HepG2 (cell line): ENCODE measurements around the gene TNC. TPM values are rescaled to one million over a fixed set of nuclear protein-coding genes. Genes with fewer than 3 reads are reported as not detected.

Experiments
- ATAC-seq: fragments of 200-7000 bp; cut with Tn5 transposase; 3 replicates; pipeline ENCODE4 v1.9.1; 2020; ENCODE audit warnings: mild to moderate bottlenecking, moderate library complexity
- BruUV-seq: library from RNA; stranded (reverse); fragments of 400-500 nt; replicated peaks from 2 replicates; lab custom pipeline; 2021; lab: Mats Ljungman, UMichigan
- CTCF ChIA-PET: fragments of 300-600 bp; formaldehyde crosslinking; extraction: SDS; loops from one replicate; lab custom pipeline; 2021; ENCODE audit warnings: low total read pairs, inconsistent platforms, low intra/inter-chr PET ratio; lab: Yijun Ruan, JAX
- POLR2A ChIA-PET: fragments of 350-600 bp; sonication (Branson Sonifier 250); formaldehyde crosslinking; loops from one replicate; lab custom pipeline; 2020; ENCODE audit warnings: antibody characterized with exemption, inconsistent platforms; lab: Yijun Ruan, JAX
- DNase-seq: peaks from one replicate; pipeline ENCODE4 v3.0.0-alpha.2; 2015; ENCODE audit warnings: low spot score
- FAIRE-seq: peaks from 3 replicates; lab custom pipeline; 2011; peaks lifted over from hg19 to GRCh38; lab: Jason Lieb, UNC
- H2AFZ ChIP-seq: one replicate; pipeline ENCODE4 v1.6.1; 2011; ENCODE audit warnings: low read length, inconsistent platforms
- H3K27ac ChIP-seq: fragments of 300-600 bp; 3 replicates; pipeline ENCODE4 v1.8.0; 2011; ENCODE audit warnings: mixed run types, mild to moderate bottlenecking, mixed read lengths, low read length, inconsistent platforms; ENCODE audit not compliant: insufficient read depth; ENCODE audit errors: extremely low read length
- H3K27me3 ChIP-seq, 2 experiments: fragments of 200-600 bp in 1 of 2; 2 replicates in 1 of 2; 3 replicates in 1 of 2; pipeline versions ENCODE4 v1.6.0 to v1.8.0; 2011; ENCODE audit warnings: low read length in 2 of 2, mild to moderate bottlenecking in 2 of 2, moderate library complexity in 2 of 2, inconsistent platforms in 1 of 2; ENCODE audit not compliant: insufficient read depth in 2 of 2, control insufficient read depth in 1 of 2
- H3K36me3 ChIP-seq, 2 experiments: fragments of 200-600 bp in 1 of 2; replicated peaks in 1 of 2; 2 replicates in 1 of 2; 3 replicates in 1 of 2; pipeline versions ENCODE4 v1.5.1 to v1.8.0; 2011; ENCODE audit warnings: low read length in 2 of 2, inconsistent platforms in 1 of 2; ENCODE audit not compliant: insufficient read depth in 2 of 2, control insufficient read depth in 1 of 2
- H3K4me1 ChIP-seq: 2 replicates; pipeline ENCODE4 v1.5.1; 2012; ENCODE audit warnings: low read length, inconsistent platforms; ENCODE audit not compliant: insufficient read depth
- H3K4me2 ChIP-seq: 2 replicates; pipeline ENCODE4 v1.6.0; 2011; ENCODE audit warnings: low read depth, low read length, inconsistent platforms
- H3K4me3 ChIP-seq, 3 experiments: fragments of 200-600 bp in 1 of 3; sonication (generic), shearing (Covaris generic) in 1 of 3; replicated peaks in 1 of 3; 2 replicates each; pipeline ENCODE4 v1.5.1; 2011 to 2016; ENCODE audit warnings: low read length in 3 of 3, inconsistent platforms in 2 of 3, low read depth in 2 of 3, mild to moderate bottlenecking in 2 of 3, control low read depth in 1 of 3, mixed read lengths in 1 of 3; ENCODE audit not compliant: insufficient read depth in 1 of 3
- H3K79me2 ChIP-seq: one replicate; pipeline ENCODE4 v1.6.1; 2011; ENCODE audit warnings: low read length, inconsistent platforms; ENCODE audit not compliant: insufficient read depth
- H3K9ac ChIP-seq: 2 replicates; pipeline ENCODE4 v1.6.0; 2011; ENCODE audit warnings: mild to moderate bottlenecking, low read depth, low read length, inconsistent platforms; ENCODE audit not compliant: insufficient read depth
- H3K9me3 ChIP-seq: 2 replicates; pipeline ENCODE4 v1.5.1; 2012; ENCODE audit warnings: mild to moderate bottlenecking, low read length
- H4K20me1 ChIP-seq: 2 replicates; pipeline ENCODE4 v1.6.0; 2011; ENCODE audit warnings: inconsistent platforms, mild to moderate bottlenecking, low read length, moderate library complexity; ENCODE audit not compliant: insufficient read depth
- ATF2 ChIP-seq: sonication (generic); formaldehyde crosslinking; IDR thresholded peaks from 2 replicates; pipeline ENCODE4 v1.4.0; 2020; ENCODE audit warnings: missing genetic modification reagents
- DDIT3 ChIP-seq: sonication (generic); formaldehyde crosslinking; IDR thresholded peaks from 2 replicates; pipeline ENCODE4 v1.4.0; 2020; ENCODE audit warnings: mild to moderate bottlenecking, missing genetic modification reagents
- EED ChIP-seq: sonication (generic); formaldehyde crosslinking; IDR thresholded peaks from 2 replicates; pipeline ENCODE4 v1.5.0; 2020; ENCODE audit warnings: mild to moderate bottlenecking, missing genetic modification reagents
- NFE2L2 ChIP-seq: fragments of 150-350 bp; IDR thresholded peaks from 2 replicates; pipeline ENCODE4 v1.6.1; 2014; ENCODE audit warnings: low read length
- NKX3-1 ChIP-seq: sonication (generic); formaldehyde crosslinking; IDR thresholded peaks from 2 replicates; pipeline ENCODE4 v1.5.0; 2020; ENCODE audit warnings: missing genetic modification reagents
- NR0B2 ChIP-seq: sonication (generic); formaldehyde crosslinking; IDR thresholded peaks from 2 replicates; pipeline ENCODE4 v1.4.0; 2020; ENCODE audit warnings: mild to moderate bottlenecking, missing genetic modification reagents
- NRL ChIP-seq: sonication (generic); formaldehyde crosslinking; IDR thresholded peaks from 2 replicates; pipeline ENCODE4 v1.5.0; 2020; ENCODE audit warnings: missing genetic modification reagents, mild to moderate bottlenecking, moderate library complexity, borderline replicate concordance
- SIX4 ChIP-seq: sonication (generic); formaldehyde crosslinking; IDR thresholded peaks from 2 replicates; pipeline ENCODE4 v1.4.0; 2020; ENCODE audit warnings: missing genetic modification reagents
- SOX6 ChIP-seq, 2 experiments: fragments of 450-650 bp in 1 of 2; sonication (generic) in 1 of 2; formaldehyde crosslinking in 1 of 2; IDR thresholded peaks; 2 replicates each; pipeline versions ENCODE4 v1.4.0 to v1.6.1; 2017 to 2020; ENCODE audit warnings: antibody characterized with exemption in 1 of 2, mild to moderate bottlenecking in 1 of 2, missing genetic modification reagents in 1 of 2
- ZBTB34 ChIP-seq: sonication (generic); formaldehyde crosslinking; IDR thresholded peaks from 2 replicates; pipeline ENCODE4 v1.8.0; 2022; ENCODE audit warnings: mild to moderate bottlenecking, missing genetic modification reagents
- ZNF101 ChIP-seq: sonication (generic); formaldehyde crosslinking; IDR thresholded peaks from 2 replicates; pipeline ENCODE4 v1.4.0; 2020; ENCODE audit warnings: mild to moderate bottlenecking, low read depth, missing genetic modification reagents, borderline replicate concordance
- ZNF281 ChIP-seq: sonication (generic); formaldehyde crosslinking; IDR thresholded peaks from 2 replicates; pipeline ENCODE4 v1.4.0; 2020; ENCODE audit warnings: missing genetic modification reagents, borderline replicate concordance
- ZNF557 ChIP-seq: sonication (generic); formaldehyde crosslinking; IDR thresholded peaks from 2 replicates; pipeline ENCODE4 v1.4.0; 2020; ENCODE audit warnings: missing genetic modification reagents
- ZNF597 ChIP-seq: sonication (generic); formaldehyde crosslinking; IDR thresholded peaks from 2 replicates; pipeline ENCODE4 v1.5.0; 2020; ENCODE audit warnings: missing genetic modification reagents
- ZNF652 ChIP-seq: IDR thresholded peaks from 2 replicates; pipeline ENCODE4 v1.6.1; 2016; ENCODE audit warnings: low read depth, borderline replicate concordance
- ZNF720 ChIP-seq: sonication (generic); formaldehyde crosslinking; IDR thresholded peaks from 2 replicates; pipeline ENCODE4 v1.4.0; 2020; ENCODE audit warnings: missing genetic modification reagents
- ZSCAN30 ChIP-seq: sonication (generic); formaldehyde crosslinking; IDR thresholded peaks from 2 replicates; pipeline ENCODE4 v1.5.0; 2020; ENCODE audit warnings: mild to moderate bottlenecking, missing genetic modification reagents
- WGBS: methylation state at CpG from one replicate; pipeline ENCODE4 v1.1.6; 2017; ENCODE audit warnings: low lambda C conversion rate; 5-methylcytosine and 5-hydroxymethylcytosine counted together
- in situ Hi-C: cut with HindIII; loops from 2 replicates; pipeline ENCODE4 v1.10.0; 2017; ENCODE audit warnings: low pct_unique_long_range_greater_than_20kb; ENCODE audit not compliant: extremely low pct_ligation_motif_present
- intact Hi-C: fragments of 100-400 bp; cut with micrococcal nuclease; formaldehyde crosslinking; loops from one replicate; pipeline ENCODE4 v1.10.0; 2022; ENCODE audit not compliant: unreplicated experiment
- polyA plus RNA-seq, 8 experiments: library from polyadenylated mRNA; depleted of rRNA in 3 of 8; stranded (reverse) in 7 of 8; unstranded in 1 of 8; fragments of >200 nt; fragmentation: Illumina TruSeq in 4 of 8; extraction: Trizol in 4 of 8; gene quantifications; 2 replicates each; pipeline versions ENCODE4 v1.2.1 to v1.2.3, GENCODE V29; 2011 to 2016; ENCODE audit warnings: low read depth in 4 of 8, missing spikeins in 1 of 8, mixed read lengths in 1 of 8; ENCODE audit not compliant: insufficient read depth in 1 of 8
- total RNA-seq, 5 experiments: library from RNA; depleted of rRNA; stranded (reverse); fragments of >200 nt; fragmentation: Illumina TruSeq; extraction: Trizol; gene quantifications; 2 replicates each; pipeline ENCODE4 v1.2.3, GENCODE V29; 2016; ENCODE audit warnings: low read depth in 1 of 5

Gene TNC
- total and polyA plus RNA-seq, 2 of the 13 experiments (the other 11 are each of a cell fraction or from before 2014, with no cell fraction given): not detected

- no peak for FAIRE-seq
These were observed 111.3 kb downstream of the TNC start for GRCh38 chr9:115006660-115007059.

More at GRCh38 chr9:115006660-115007059, 111.3 kb downstream of the TNC start:
- intact Hi-C loops: no loop called here
- WGBS: 51% methylated on average over 3 of the region's 3 CpGs
- no peak overlapping the region for H3K27ac ChIP-seq
- no peaks in the 10 kb centered on the region for H3K9me3 ChIP-seq
- TF ChIP-seq NKX3-1 (CRISPR knock-in tag): no peak
- TF ChIP-seq ZNF597 (CRISPR knock-in tag): no peak
- no peak for TF ChIP-seq ZNF281
- TF ChIP-seq NRL (CRISPR knock-in tag): no peak
- TF ChIP-seq DDIT3 (CRISPR knock-in tag): no peak
- TF ChIP-seq ZSCAN30: no peak
- TF ChIP-seq ZNF557 (CRISPR knock-in tag): no peak
- no peak for TF ChIP-seq NR0B2 (CRISPR knock-in tag)
- no peak for TF ChIP-seq EED (CRISPR knock-in tag)
- no peak for TF ChIP-seq ZNF652 (CRISPR knock-in tag)
- TF ChIP-seq NFE2L2: no peak
- no peak for TF ChIP-seq ZNF720 (CRISPR knock-in tag)
- no peak for TF ChIP-seq ZBTB34 (CRISPR knock-in tag)
- no peak for TF ChIP-seq ZNF101
- no peak for TF ChIP-seq SOX6 (IDR thresholded peaks at IDR 0.05)
- TF ChIP-seq SOX6 (CRISPR knock-in tag; IDR thresholded peaks at IDR 0.05): no peak
- no peak for TF ChIP-seq SIX4 (CRISPR knock-in tag)
- no peak for TF ChIP-seq ATF2 (CRISPR knock-in tag)
- H3K36me3 ChIP-seq: no peaks in the 10 kb centered on the region
- in situ Hi-C loops: loop anchor here (25.0 kb wide), 1 partner anchor 569 kb away; no protein-coding TSS in a partner anchor
- no peaks in the 10 kb centered on the region for H4K20me1 ChIP-seq
- no TSS peak for BruUV-seq
- ChIA-PET POLR2A (no interaction called here), CTCF (no interaction called here)
- ATAC-seq (no peak), DNase-seq (no peak)
- H3K4me2 ChIP-seq: no peak overlapping the region
- no peak overlapping the region for H3K4me3 ChIP-seq
- no peaks in the 10 kb centered on the region for H3K4me1 ChIP-seq
- H2AFZ ChIP-seq: no peak overlapping the region
- H3K79me2 ChIP-seq: no peaks in the 10 kb centered on the region
- H3K9ac ChIP-seq: no peak overlapping the region
- H3K27me3 ChIP-seq: no peaks in the 10 kb centered on the region; a peak in 1 of 5 replicates
